Nephron (organoid): ENCODE measurements around the gene PRKN.

ENCODE experiments used
- H3K27ac Mint-ChIP-seq, 3 experiments: 2 replicates each; pipeline ENCODE4 v1.8.0; 2020; ENCODE audit warnings: mixed read lengths in 3 of 3, mild to moderate bottlenecking in 2 of 3, moderate library complexity in 1 of 3
- H3K27me3 Mint-ChIP-seq: 2 replicates; pipeline ENCODE4 v1.8.0; 2021; ENCODE audit warnings: low read depth, mild to moderate bottlenecking, moderate library complexity, mixed read lengths
- H3K36me3 Mint-ChIP-seq: 2 replicates; pipeline ENCODE4 v1.8.0; 2020; ENCODE audit warnings: low read depth, mixed read lengths
- H3K4me1 Mint-ChIP-seq: 2 replicates; pipeline ENCODE4 v1.8.0; 2020; ENCODE audit warnings: mixed read lengths
- H3K4me3 Mint-ChIP-seq, 3 experiments: 2 replicates each; pipeline ENCODE4 v1.8.0; 2020; ENCODE audit warnings: mild to moderate bottlenecking in 3 of 3, mixed read lengths in 3 of 3, moderate library complexity in 2 of 3
- H3K9me3 Mint-ChIP-seq: 2 replicates; pipeline ENCODE4 v1.8.0; 2020; ENCODE audit warnings: mixed read lengths
- TF ChIP-seq, protein P1 (sequence below), 3 experiments: fragments of 200-600 bp; sonication (generic); IDR thresholded peaks; one replicate each; pipeline ENCODE4 v1.5.0; 2021; ENCODE audit warnings: antibody characterized with exemption in 3 of 3; ENCODE audit not compliant: unreplicated experiment in 3 of 3

PRKN gene

DNA sequence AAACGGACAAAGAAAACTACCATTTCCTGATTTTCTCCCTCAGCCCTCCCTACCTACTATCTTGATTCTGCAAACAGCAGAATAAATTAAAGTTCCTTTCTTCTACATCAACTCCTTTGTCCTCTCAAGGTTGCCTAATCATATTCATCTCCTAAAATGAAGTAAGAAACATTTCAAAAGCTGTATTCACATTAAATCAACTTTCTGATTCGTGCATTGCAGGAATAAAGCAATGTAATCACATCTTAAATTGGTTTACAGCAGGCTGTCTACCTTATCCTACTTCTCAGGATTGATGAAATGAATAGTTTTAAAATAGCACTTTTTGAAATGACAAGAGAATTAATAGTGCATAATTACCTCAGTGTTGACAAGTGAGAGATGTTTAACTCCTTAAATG is 25.1 kb downstream of the PRKN start:
- no peaks in the 10 kb centered on the region for H3K9me3 Mint-ChIP-seq
- H3K4me3 Mint-ChIP-seq: no peak overlapping the region
- TF ChIP-seq, protein P1, sequence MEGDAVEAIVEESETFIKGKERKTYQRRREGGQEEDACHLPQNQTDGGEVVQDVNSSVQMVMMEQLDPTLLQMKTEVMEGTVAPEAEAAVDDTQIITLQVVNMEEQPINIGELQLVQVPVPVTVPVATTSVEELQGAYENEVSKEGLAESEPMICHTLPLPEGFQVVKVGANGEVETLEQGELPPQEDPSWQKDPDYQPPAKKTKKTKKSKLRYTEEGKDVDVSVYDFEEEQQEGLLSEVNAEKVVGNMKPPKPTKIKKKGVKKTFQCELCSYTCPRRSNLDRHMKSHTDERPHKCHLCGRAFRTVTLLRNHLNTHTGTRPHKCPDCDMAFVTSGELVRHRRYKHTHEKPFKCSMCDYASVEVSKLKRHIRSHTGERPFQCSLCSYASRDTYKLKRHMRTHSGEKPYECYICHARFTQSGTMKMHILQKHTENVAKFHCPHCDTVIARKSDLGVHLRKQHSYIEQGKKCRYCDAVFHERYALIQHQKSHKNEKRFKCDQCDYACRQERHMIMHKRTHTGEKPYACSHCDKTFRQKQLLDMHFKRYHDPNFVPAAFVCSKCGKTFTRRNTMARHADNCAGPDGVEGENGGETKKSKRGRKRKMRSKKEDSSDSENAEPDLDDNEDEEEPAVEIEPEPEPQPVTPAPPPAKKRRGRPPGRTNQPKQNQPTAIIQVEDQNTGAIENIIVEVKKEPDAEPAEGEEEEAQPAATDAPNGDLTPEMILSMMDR (IDR thresholded peaks at IDR 0.05; ENCODE audit: unreplicated experiment in 3 of 3): no peak
- peaks cover 7% of the 10 kb centered on the region for H3K4me1 Mint-ChIP-seq
- no peak overlapping the region for H3K27ac Mint-ChIP-seq
- H3K36me3 Mint-ChIP-seq: no peaks in the 10 kb centered on the region
- peaks cover 4% of the 10 kb centered on the region for H3K27me3 Mint-ChIP-seq

DNA sequence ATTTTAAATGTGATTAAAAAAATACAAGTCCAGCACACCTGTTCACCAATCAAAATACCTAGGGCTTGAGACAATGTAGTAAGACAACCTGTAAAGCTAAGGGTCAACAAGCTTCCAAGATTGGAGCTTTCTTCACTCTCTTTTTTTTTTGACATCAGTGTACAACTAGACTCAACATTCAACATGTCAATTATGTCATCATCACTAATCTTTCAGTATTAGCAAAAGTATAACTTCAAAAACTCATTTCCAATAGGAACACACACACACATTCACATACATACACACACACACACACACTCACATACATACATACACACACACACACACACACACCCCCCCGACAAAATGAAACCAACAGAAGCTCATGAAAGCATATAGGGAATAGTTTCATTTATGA is 26.0 kb downstream of the PRKN start:
- H3K27ac Mint-ChIP-seq: no peak overlapping the region

DNA sequence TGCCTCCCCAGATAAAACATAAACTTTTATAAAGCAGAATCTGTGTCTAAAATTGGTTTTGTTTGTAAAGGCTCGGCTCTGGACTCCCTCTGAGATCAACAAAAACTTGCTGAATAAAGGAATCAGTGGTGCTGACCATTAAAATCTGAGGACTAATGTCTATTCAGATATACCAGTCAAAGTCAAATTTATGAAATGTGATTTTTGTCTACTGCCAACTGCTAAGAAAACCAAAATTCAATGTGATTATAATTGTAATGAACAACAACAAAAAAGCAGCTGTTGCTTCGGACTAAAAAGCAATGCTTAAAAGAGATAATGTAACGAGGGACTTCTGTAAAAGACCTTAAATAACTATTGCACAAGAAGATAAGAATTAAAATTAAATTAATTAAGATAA is 26.6 kb downstream of the PRKN start:
- H3K36me3 Mint-ChIP-seq: no peaks in the 10 kb centered on the region
- no peak overlapping the region for H3K27ac Mint-ChIP-seq
- no peaks in the 10 kb centered on the region for H3K9me3 Mint-ChIP-seq
- H3K4me1 Mint-ChIP-seq: peaks cover under 1% of the 10 kb centered on the region
- H3K27me3 Mint-ChIP-seq: peaks cover 4% of the 10 kb centered on the region
- TF ChIP-seq, protein P1 (IDR thresholded peaks at IDR 0.05; ENCODE audit: unreplicated experiment in 3 of 3): no peak
- H3K4me3 Mint-ChIP-seq: no peak overlapping the region

More for the DNA sequence above, 26.0 kb downstream of the PRKN start:
- Mint-ChIP-seq H3K36me3 (no peaks in the 10 kb centered on the region), H3K4me1 (peaks cover 7% of the 10 kb centered on the region), H3K9me3 (no peaks in the 10 kb centered on the region), H3K27me3 (peaks cover 4% of the 10 kb centered on the region), H3K4me3 (no peak overlapping the region)
- TF ChIP-seq, protein P1 (IDR thresholded peaks at IDR 0.05; ENCODE audit: unreplicated experiment in 3 of 3): no peak

DNA sequence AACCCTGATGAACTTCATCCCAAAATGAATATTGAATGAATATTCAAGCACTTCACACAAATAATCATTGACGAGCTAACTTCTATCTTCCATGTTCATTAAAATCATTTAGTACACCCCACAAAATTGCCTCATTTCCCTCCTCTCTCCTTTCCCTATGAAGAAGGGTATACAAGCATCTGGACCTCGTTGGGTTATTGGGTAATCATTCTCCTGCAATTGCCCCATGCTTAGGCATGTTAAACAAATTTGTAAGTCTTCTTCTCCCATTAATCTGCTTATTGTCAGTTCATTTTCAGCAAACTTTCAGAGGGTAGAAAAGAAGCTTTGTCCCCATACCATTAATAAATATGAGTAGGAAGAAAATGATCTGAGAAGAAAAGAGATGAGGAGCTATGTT is 27.6 kb downstream of the PRKN start:
- Mint-ChIP-seq H3K36me3 (no peaks in the 10 kb centered on the region), H3K4me3 (no peak overlapping the region), H3K4me1 (no peaks in the 10 kb centered on the region), H3K27me3 (peaks cover 4% of the 10 kb centered on the region), H3K9me3 (no peaks in the 10 kb centered on the region), H3K27ac (no peak overlapping the region)
- TF ChIP-seq, protein P1 (IDR thresholded peaks at IDR 0.05; ENCODE audit: unreplicated experiment in 3 of 3): no peak

DNA sequence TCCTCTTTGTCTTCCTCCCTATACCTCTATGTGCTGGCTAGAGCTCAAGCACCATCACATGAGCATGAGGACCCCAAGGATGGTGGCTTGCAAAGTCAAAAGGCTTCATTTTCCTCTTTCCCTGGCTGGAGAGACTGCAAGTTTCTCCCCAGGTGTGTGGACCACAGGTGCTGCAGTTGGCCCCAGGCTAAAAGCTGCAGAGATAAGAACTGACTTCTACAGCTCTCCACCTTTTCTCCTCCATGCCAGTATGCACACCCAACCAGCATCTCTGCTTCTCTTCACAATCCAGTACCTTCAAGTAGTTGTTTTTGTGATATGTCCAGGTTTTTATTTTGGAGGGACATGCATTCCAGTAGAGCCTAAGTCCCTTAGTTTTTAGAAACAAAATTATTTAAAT is 29.1 kb downstream of the PRKN start:
- no peaks in the 10 kb centered on the region for H3K36me3 Mint-ChIP-seq
- no peak overlapping the region for H3K4me3 Mint-ChIP-seq
- no peaks in the 10 kb centered on the region for H3K4me1 Mint-ChIP-seq
- TF ChIP-seq, protein P1 (IDR thresholded peaks at IDR 0.05; ENCODE audit: unreplicated experiment in 3 of 3): no peak
- no peaks in the 10 kb centered on the region for H3K9me3 Mint-ChIP-seq
- peaks cover 1% of the 10 kb centered on the region for H3K27me3 Mint-ChIP-seq
- no peak overlapping the region for H3K27ac Mint-ChIP-seq

DNA sequence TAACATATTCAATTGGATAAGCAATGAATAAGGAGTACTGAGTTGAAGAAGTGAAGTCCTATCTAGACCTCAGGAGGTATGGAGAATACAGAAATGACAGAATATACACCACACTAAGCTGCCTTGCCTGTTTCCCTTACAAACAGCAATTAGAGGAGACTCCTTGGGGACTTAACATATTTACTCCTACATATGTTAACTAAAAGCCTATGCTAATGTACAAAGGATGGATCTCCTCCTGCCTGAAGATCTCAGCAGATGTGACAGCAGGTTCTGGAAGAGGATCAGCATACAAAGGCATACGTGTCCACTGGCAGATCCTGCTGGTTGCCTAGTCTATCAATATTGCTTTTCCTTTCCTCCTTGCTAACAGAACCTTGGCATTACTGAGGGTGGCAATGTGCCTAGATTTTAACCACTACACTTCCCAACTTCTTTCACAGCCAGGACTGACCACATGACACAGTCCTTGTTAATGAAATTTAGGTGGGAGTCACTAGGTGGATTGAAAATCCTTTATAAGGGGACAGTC is 29.6 kb downstream of the PRKN start:
- Mint-ChIP-seq H3K27ac (no peak overlapping the region), H3K4me1 (no peaks in the 10 kb centered on the region), H3K9me3 (no peaks in the 10 kb centered on the region), H3K36me3 (no peaks in the 10 kb centered on the region), H3K27me3 (no peaks in the 10 kb centered on the region), H3K4me3 (no peak overlapping the region)
- TF ChIP-seq, protein P1 (IDR thresholded peaks at IDR 0.05; ENCODE audit: unreplicated experiment in 3 of 3): no peak
